CD14-positive monocyte (primary cell): Measurements from ENCODE around the gene RFX4. TPM values are rescaled to one million over a fixed set of nuclear protein-coding genes. Genes with fewer than 3 reads are reported as not detected.

Experiments
- DNase-seq, 3 donors: peaks; one replicate each; pipeline ENCODE4 v3.0.0-alpha.2; 2011 to 2022
- H2AFZ ChIP-seq: 2 replicates; pipeline ENCODE4 v1.6.0; 2012; ENCODE audit warnings: mild to moderate bottlenecking, low read depth, low read length, inconsistent platforms; ENCODE audit not compliant: insufficient read depth, poor library complexity, severe bottlenecking
- H3K27ac ChIP-seq, 2 donors: 1 replicate in 1 of 2; 2 replicates in 1 of 2; pipeline ENCODE4 v1.5.1; 2012 to 2013; ENCODE audit warnings: low read length in 2 of 2, control low read depth in 1 of 2, inconsistent platforms in 1 of 2, low read depth in 1 of 2, mild to moderate bottlenecking in 1 of 2
- H3K27me3 ChIP-seq, 2 donors: one replicate each; pipeline versions ENCODE4 v1.6.0 to v1.6.1; 2011 to 2013; ENCODE audit warnings: low read length in 2 of 2; ENCODE audit not compliant: control insufficient read depth in 2 of 2, insufficient read depth in 2 of 2
- H3K36me3 ChIP-seq, 2 donors: replicated peaks in 1 of 2; 1 replicate in 1 of 2; 2 replicates in 1 of 2; pipeline versions ENCODE4 v1.5.1 to v1.6.1; 2012 to 2013; ENCODE audit warnings: low read length in 2 of 2, control low read depth in 1 of 2, inconsistent platforms in 1 of 2, mild to moderate bottlenecking in 1 of 2; ENCODE audit not compliant: insufficient read depth in 2 of 2, control insufficient read depth in 1 of 2
- H3K4me1 ChIP-seq, 2 donors: 1 replicate in 1 of 2; 2 replicates in 1 of 2; pipeline versions ENCODE4 v1.5.1 to v1.6.1; 2012 to 2013; ENCODE audit warnings: low read length in 2 of 2, control low read depth in 1 of 2, inconsistent platforms in 1 of 2, mild to moderate bottlenecking in 1 of 2, moderate library complexity in 1 of 2; ENCODE audit not compliant: insufficient read depth in 2 of 2, control insufficient read depth in 1 of 2
- H3K4me2 ChIP-seq: replicated peaks from 2 replicates; pipeline ENCODE3; 2012; ENCODE audit warnings: low read length, moderate library complexity, mild to moderate bottlenecking; ENCODE audit not compliant: poor library complexity, severe bottlenecking; ENCODE audit errors: extremely low read depth
- H3K4me3 ChIP-seq, 3 experiments: fragments of 200-600 bp in 1 of 3; sonication (generic) in 1 of 3; replicated peaks in 1 of 3; 1 replicate in 2 of 3; 2 replicates in 1 of 3; pipeline ENCODE4 v1.5.1; 2011 to 2013; ENCODE audit warnings: low read length in 3 of 3, mild to moderate bottlenecking in 3 of 3, control low read depth in 2 of 3, low read depth in 2 of 3, inconsistent platforms in 1 of 3, moderate library complexity in 1 of 3
- H3K79me2 ChIP-seq: 2 replicates; pipeline ENCODE4 v1.6.0; 2012; ENCODE audit warnings: mild to moderate bottlenecking, control low read depth, inconsistent platforms, low read length, moderate library complexity; ENCODE audit not compliant: insufficient read depth
- H3K9ac ChIP-seq: 2 replicates; pipeline ENCODE4 v1.6.0; 2017; ENCODE audit warnings: low read length, mild to moderate bottlenecking; ENCODE audit not compliant: insufficient read depth, poor library complexity, severe bottlenecking
- H3K9me3 ChIP-seq, 2 donors: replicated peaks in 1 of 2; 1 replicate in 1 of 2; 2 replicates in 1 of 2; pipeline versions ENCODE4 v1.5.1 to v1.6.1; 2012 to 2013; ENCODE audit warnings: low read length in 2 of 2, control low read depth in 1 of 2; ENCODE audit not compliant: control insufficient read depth in 1 of 2, insufficient read depth in 1 of 2
- H4K20me1 ChIP-seq: 2 replicates; pipeline ENCODE4 v1.6.0; 2012; ENCODE audit warnings: mild to moderate bottlenecking, low read length, control low read depth, moderate library complexity; ENCODE audit not compliant: insufficient read depth
- H3K27ac Mint-ChIP-seq, 7 donors: one replicate each; pipeline ENCODE4 v1.8.0; 2020; ENCODE audit warnings: mild to moderate bottlenecking in 7 of 7, mixed read lengths in 7 of 7, moderate library complexity in 6 of 7, inconsistent platforms in 2 of 7
- H3K27me3 Mint-ChIP-seq, 3 donors: one replicate each; pipeline ENCODE4 v1.8.0; 2021 to 2022; ENCODE audit warnings: low read depth in 3 of 3, mild to moderate bottlenecking in 3 of 3, mixed read lengths in 3 of 3, moderate library complexity in 3 of 3, inconsistent platforms in 1 of 3
- H3K36me3 Mint-ChIP-seq, 2 donors: one replicate each; pipeline ENCODE4 v1.8.0; 2020; ENCODE audit warnings: mixed read lengths in 2 of 2, inconsistent platforms in 1 of 2, mild to moderate bottlenecking in 1 of 2
- H3K4me1 Mint-ChIP-seq: one replicate; pipeline ENCODE4 v1.8.0; 2020; ENCODE audit warnings: mild to moderate bottlenecking, mixed read lengths
- H3K4me3 Mint-ChIP-seq, 2 donors: one replicate each; pipeline ENCODE4 v1.8.0; 2020; ENCODE audit warnings: mild to moderate bottlenecking in 2 of 2, mixed read lengths in 2 of 2, moderate library complexity in 1 of 2
- H3K9me3 Mint-ChIP-seq, 7 donors: one replicate each; pipeline ENCODE4 v1.8.0; 2020 to 2022; ENCODE audit warnings: mixed read lengths in 7 of 7, mild to moderate bottlenecking in 6 of 7, moderate library complexity in 6 of 7, inconsistent platforms in 2 of 7
- CTCF ChIP-seq: fragments of 200-600 bp; IDR thresholded peaks from one replicate; pipeline ENCODE4 v1.8.0; 2022; ENCODE audit warnings: antibody characterized with exemption, mild to moderate bottlenecking
- WGBS: methylation state at CpG from one replicate; pipeline ENCODE4 v1.1.5; 2013; ENCODE audit warnings: missing lambda C conversion rate; ENCODE audit not compliant: insufficient coverage; 5-methylcytosine and 5-hydroxymethylcytosine counted together
- intact Hi-C, 2 donors: fragments of 100-400 bp; cut with micrococcal nuclease; formaldehyde crosslinking; loops; one replicate each; pipeline versions ENCODE4 v1.15.0 to v1.15.1; 2023
- polyA plus RNA-seq, 3 donors: library from polyadenylated mRNA; depleted of rRNA in 1 of 3; unstranded in 2 of 3; stranded (reverse) in 1 of 3; fragments of 300-500 nt in 2 of 3; fragments of >200 nt in 1 of 3; fragmentation: Illumina TruSeq in 2 of 3; gene quantifications; 1 replicate in 2 of 3; 2 replicates in 1 of 3; pipeline ENCODE4 v1.2.3, GENCODE V29; 2012 to 2021

RFX4 gene
- polyA plus RNA-seq, 3 donors = not detected

- intact Hi-C loops = no loop called here
- Mint-ChIP-seq H3K36me3 (peaks cover 0 to 3% of the 10 kb centered on the region in 2 donors), H3K4me1 (peaks cover 5% of the 10 kb centered on the region), H3K27ac (no peak overlapping the region), H3K27me3 (peaks cover 71 to 88% (median 79%) of the 10 kb centered on the region in 3 donors), H3K4me3 (peak overlapping the region in 1 of 2 donors; percentile 74), H3K9me3 (peaks cover 0 to 11% (median 5%) of the 10 kb centered on the region in 7 donors)
- no peak for DNase-seq
- TF ChIP-seq CTCF = no peak
- Histone ChIP-seq H2AFZ (no peak overlapping the region), H4K20me1 (no peaks in the 10 kb centered on the region), H3K36me3 (no peaks in the 10 kb centered on the region), H3K27ac (no peak overlapping the region), H3K79me2 (no peaks in the 10 kb centered on the region), H3K9ac (no peak overlapping the region), H3K9me3 (peaks cover 0 to 38% of the 10 kb centered on the region in 2 donors), H3K27me3 (peaks cover 59 to 96% of the 10 kb centered on the region in 2 donors), H3K4me3 (no peak overlapping the region), H3K4me1 (no peaks in the 10 kb centered on the region), H3K4me2 (no peak overlapping the region)
- 12% methylated on average over 40 of the region's 58 CpGs for WGBS
Observed at GRCh38 chr12:106580671-106581508, 1.9 kb upstream of the RFX4 start.

- H3K9me3 Mint-ChIP-seq = peaks cover 0 to 11% (median 5%) of the 10 kb centered on the region in 7 donors
- Histone ChIP-seq H3K4me2 (no peak overlapping the region), H3K4me1 (no peaks in the 10 kb centered on the region), H3K79me2 (no peaks in the 10 kb centered on the region), H4K20me1 (no peaks in the 10 kb centered on the region), H2AFZ (no peak overlapping the region), H3K9me3 (peaks cover 0 to 38% of the 10 kb centered on the region in 2 donors), H3K4me3 (no peak overlapping the region), H3K27me3 (peaks cover 59 to 95% of the 10 kb centered on the region in 2 donors), H3K27ac (no peak overlapping the region), H3K9ac (no peak overlapping the region), H3K36me3 (no peaks in the 10 kb centered on the region)
- no peak for DNase-seq
- WGBS = under 1% methylated on average over 27 of the region's 52 CpGs
- H3K4me1 Mint-ChIP-seq = peaks cover 5% of the 10 kb centered on the region
- H3K4me3 Mint-ChIP-seq = peak overlapping the region in 1 of 2 donors; percentile 76
- peaks cover 79 to 92% (median 85%) of the 10 kb centered on the region in 3 donors for H3K27me3 Mint-ChIP-seq
- peaks cover 0 to 3% of the 10 kb centered on the region in 2 donors for H3K36me3 Mint-ChIP-seq
- H3K27ac Mint-ChIP-seq = no peak overlapping the region
- TF ChIP-seq CTCF = no peak
- intact Hi-C loops = no loop called here
Observed at GRCh38 chr12:106581543-106582248, 1.1 kb upstream of the RFX4 start.
